ENCODE measurements around the gene DUSP11. TPM values are rescaled to one million over a fixed set of nuclear protein-coding genes. Genes with fewer than 3 reads are reported as not detected.
"Not testable (repeated sequence)": the region's sequence is repeated elsewhere in the genome, so short reads cannot be mapped to it uniquely, and the experiment has no call there.

DUSP11 gene
- polyA plus RNA-seq, 3 donors: 6.9 to 17.1 (median 13.3) TPM

DNA sequence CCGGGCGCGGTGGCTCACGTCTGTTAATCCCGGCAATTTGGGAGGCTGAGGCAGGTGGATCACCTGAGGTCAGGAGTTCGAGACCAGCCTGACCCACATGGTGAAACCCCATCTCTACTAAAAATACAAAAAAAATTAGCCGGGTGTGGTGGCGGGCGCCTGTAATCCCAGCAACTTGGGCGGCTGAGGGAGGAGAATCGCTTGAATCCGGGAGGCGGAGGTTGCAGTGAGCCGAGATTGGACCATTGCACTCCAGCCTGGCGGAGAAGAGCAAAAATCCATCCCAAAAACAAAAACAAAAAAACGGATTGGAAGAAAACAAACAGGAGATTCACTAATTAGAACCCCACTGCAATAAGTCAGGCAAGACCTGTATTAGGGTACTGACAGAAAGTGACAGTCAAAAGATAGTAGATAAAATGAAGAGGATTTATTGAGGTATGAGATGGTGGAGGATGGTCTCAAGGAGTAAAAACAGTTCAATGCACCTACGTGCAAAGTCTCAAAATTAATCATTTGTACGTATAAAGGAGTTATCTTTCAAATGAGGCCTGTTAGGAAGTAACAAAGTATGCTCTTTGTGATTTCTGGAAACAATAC, 936 bp downstream of the DUSP11 start:
- H3K27ac ChIP-seq (ENCODE audit: low read depth, low read length): not testable (repeated sequence)
- 69 to 76% (median 71%) methylated on average over 18 of the region's 18 CpGs for WGBS, 3 donors

DNA sequence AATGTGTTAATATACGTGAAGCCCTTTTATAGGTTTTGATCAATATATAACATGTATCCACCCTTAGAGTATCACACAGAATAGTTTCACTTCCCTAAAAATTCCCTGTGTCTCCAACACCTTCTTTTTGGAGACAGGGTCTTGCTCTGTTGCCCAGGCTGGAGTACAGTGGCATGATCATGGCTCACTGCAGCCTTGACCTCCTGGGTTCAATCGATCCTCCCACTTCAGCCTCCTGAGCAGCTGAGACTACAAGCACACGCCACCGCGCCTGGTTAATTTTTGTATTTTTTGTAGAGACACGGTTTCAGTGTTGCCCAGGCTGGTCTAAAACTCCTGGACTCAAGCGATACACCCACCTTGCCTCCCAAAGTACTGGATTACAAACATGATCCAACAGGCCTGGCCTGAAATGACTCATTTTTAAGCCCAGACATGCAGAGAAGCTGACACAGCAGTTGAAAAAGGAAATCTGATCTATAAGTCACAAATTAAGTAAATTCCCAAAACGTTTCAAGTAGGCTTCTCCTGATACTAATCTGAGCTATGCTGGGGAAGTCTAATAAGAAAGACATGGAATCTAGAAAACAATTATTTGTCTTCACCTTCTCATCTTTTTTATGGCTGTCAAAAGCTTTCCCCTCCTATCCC, 2.9 kb downstream of the DUSP11 start:
- 86 to 92% (median 86%) methylated on average over 8 of the region's 8 CpGs for WGBS, 3 donors
- no peak overlapping the region for H3K27ac ChIP-seq (ENCODE audit: low read depth, low read length)

DNA sequence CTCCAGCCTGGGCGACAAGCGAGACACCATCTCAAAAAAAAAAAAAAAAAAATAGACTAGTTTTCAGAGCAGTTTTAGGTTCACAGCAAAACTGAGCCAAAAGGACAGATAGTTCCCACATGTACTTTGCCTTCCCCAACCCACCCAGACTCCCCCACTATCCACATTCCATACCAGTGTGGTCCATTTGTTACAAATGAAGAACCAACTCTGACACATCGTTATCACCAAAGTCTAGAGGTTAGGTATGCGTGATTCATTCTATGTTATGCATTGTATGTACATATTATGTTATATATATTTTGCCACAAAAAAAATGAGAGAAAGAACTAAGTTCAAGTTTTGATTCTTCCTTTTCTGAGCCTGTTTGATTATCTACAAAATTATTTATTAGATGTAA, 3.5 kb downstream of the DUSP11 start:
- no peak overlapping the region for H3K27ac ChIP-seq (ENCODE audit: low read depth, low read length)
- 86 to 98% (median 94%) methylated on average over 4 of the region's 4 CpGs for WGBS, 3 donors

DNA sequence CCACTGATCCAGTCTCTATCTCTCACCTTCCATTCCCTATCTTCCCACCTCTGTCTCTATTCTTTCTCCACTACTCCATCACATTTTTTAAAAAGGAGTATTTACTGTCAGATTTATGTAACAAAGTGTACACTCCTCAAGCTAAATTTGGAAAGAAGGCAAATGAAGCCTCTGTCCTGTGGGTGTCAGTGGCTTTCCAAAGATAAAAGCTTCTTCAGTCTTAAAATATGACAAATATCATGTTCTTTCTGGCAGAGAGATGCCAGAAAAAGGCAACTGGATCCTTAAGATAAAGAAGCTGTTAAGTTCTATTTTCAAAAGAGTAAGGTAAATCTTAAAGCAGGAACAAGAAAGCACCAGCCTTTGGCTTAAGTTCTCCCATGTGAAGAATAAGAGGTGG, 7.1 kb downstream of the DUSP11 start:
- no peak overlapping the region for H3K27ac ChIP-seq (ENCODE audit: low read depth, low read length)

DNA sequence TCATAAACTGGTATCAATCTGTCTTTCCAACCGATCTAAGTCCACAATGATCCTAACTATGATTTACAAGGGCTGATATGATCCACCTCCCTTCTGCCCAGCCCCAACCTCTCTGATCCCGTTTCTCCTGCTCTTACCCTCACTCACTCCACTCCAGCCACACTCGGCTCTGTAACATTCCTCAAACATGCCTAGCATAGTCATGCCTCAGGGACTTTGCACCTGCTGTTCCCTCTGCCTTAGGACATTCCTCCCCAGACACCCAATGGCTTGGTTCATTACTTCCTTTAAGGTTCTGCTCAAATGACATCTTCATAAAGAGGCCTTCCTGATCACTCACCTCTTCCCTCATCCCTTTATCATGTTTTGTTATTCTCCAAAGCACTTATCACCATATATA, 9.2 kb downstream of the DUSP11 start:
- 91 to 95% (median 94%) methylated on average over 3 of the region's 3 CpGs for WGBS, 3 donors
- H3K27ac ChIP-seq (ENCODE audit: low read depth, low read length): no peak overlapping the region

DNA sequence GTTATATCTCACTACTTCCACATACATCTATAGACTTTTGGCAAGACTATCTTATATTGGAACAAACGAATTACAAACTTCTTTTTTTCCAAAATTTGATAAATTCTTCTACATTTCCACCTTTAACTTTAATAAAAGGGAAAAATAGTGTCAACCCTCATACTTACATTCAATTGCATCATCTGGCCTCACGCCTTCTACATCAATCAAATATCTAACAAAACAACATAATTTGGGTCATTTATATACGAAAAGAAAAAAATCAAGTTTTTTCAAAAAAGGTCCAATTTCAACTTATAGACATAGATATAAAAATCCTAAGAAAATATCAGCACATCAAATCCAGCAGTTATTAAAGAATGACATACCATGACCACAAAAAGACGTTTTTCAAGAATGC, 12.9 kb downstream of the DUSP11 start:
- WGBS, 3 donors: 91 to 93% (median 92%) methylated on average over 4 of the region's 4 CpGs

DNA sequence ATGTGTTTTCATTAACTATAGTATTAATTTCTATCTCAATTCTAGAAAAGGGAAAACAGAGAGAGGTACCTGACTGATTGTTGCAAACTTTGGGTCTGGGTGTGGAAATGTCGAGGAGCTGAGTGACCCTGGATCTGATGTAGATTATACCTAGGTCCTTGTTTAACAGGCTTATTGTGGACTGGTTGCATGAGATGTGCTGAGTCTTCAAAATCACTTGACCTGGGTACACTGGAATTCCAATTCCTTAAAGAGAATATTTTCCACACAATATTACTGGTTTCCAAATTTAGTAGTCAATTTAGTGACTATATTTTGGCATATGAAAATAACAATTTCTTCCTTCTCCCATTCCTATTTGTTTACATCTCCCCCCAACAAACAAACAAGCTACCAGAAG, 13.6 kb downstream of the DUSP11 start:
- no peak overlapping the region for H3K27ac ChIP-seq (ENCODE audit: low read depth, low read length)
- WGBS, 3 donors: 91 to 96% (median 92%) methylated on average over 1 of the region's 1 CpG

More for the DNA sequence above, 12.9 kb downstream of the DUSP11 start:
- no peak overlapping the region for H3K27ac ChIP-seq (ENCODE audit: low read depth, low read length)

DNA sequence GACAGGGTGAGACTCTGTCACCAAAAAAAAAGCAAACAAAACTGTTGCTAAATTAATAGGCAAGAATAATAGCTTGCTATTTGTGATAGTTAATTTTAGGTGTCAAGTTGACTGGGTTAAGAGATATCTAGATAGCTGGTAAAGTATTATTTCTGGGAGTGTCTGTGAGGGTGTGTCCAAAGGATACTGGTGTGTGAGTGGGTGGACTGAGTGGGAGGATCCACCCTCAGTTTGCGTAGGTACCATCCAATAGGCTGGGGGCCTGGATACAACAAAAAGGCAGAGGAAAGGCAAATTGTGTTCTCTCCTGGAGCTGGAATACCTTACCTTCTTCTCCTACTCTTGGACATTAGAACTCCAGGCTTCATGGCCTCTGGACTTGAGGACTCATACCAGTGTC, 15.0 kb downstream of the DUSP11 start:
- H3K27ac ChIP-seq (ENCODE audit: low read depth, low read length): no peak overlapping the region
- WGBS, 3 donors: 88 to 100% (median 100%) methylated on average over 1 of the region's 1 CpG

DNA sequence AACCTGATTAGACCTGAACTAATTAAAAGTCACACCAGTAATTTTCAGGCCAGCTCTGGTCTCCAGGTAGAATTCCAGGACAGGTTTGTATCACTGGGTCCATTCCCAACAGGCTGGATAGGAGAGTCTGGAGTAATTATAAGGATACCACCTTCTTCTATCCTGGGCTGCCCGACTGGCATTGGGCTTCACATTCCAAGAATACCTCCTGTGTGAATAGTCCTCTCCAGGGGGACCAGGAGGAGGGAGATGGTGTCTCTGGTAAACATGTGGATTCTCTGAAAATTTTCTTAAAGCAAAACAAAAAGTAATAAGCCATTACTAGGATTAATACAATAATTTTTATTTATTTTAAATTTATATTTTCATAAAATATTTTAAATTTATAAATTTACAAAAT, 17.3 kb downstream of the DUSP11 start:
- WGBS, 3 donors: 84 to 92% (median 89%) methylated on average over 1 of the region's 1 CpG
- no peak overlapping the region for H3K27ac ChIP-seq (ENCODE audit: low read depth, low read length)

DNA sequence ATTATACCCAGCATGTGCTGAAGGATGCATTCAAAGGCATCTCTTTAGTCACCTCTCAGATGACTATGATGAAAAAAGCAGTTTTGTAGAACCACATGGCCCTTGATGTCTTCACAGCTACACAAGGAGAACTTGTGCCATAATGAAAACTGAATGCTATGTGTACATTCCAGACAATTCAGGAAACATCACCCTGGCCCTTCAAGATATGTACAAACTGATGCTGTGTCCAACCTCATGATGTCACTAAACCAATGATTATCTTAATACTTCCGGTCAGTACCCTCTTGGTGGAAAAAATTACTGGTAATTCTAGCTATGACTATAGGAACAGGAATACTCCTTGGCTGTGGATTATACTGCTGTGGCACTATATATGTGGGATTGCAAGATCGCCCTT, 20.0 kb downstream of the DUSP11 start:
- H3K27ac ChIP-seq (ENCODE audit: low read depth, low read length): no peak overlapping the region

DNA sequence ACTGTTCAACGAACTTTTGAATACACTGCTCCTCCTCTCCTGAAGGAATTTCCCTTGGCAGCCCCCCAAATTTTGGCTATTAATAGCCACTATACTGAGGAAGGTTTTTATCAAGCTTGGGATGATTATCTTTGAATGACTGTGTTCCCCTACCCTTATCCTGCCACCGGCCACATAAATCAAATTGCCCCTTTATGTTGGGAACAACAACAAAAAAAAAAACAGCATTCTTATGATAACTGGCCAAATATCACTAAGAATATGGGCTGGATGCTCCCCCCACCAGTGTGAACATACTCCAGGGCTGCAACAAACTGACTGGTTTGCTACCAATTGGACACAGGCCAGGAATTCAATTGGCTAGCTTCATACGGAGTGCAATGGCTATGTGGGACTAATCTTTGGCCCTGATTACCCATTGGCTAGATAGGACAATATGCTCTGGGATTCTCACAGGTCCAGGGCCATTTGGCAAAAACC, 20.6 kb downstream of the DUSP11 start:
- H3K27ac ChIP-seq (ENCODE audit: low read depth, low read length): no peak overlapping the region
- 12 to 35% (median 25%) methylated on average over 3 of the region's 3 CpGs for WGBS, 3 donors

More for the DNA sequence above, 20.0 kb downstream of the DUSP11 start:
- WGBS, 3 donors: 96 to 97% (median 96%) methylated on average over 2 of the region's 2 CpGs

DNA sequence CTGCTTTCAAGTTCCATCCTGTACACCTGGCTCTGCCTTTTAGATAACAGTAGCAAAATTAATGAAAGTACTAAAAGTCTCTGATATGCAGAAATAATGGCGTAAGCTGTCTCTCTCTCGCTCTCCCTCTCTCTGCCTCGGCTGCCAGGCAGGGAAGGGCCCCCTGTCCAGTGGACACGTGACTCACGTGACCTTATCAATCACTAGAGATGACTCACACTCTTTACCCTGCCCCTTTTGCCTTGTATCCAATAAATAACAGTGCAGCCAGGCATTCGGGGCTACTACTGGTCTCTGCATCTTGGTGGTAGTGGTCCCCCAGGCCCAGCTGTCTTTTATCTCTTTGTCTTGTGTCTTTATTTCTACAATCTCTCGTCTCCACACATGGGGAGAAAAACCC, 25.6 kb downstream of the DUSP11 start:
- 87 to 98% (median 97%) methylated on average over 7 of the region's 7 CpGs for WGBS, 3 donors

DNA sequence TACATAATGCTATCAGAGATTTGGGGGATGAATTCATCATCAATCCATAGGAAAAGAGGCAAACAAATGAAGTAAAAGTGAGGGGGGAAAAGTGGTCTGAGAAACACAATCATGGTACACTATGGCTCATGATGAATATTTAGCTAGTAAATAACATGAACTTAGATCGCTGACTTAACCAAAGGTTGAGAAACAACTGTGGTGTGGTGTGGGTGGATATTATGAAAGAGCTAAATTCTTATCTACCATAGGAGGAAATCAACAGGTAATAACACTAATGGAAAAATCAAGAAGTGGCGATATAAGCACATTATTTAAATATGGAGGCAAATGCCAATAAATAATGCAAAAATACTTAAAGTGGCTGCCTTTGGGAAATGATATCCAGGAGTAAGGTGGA, 30.6 kb downstream of the DUSP11 start:
- no peak overlapping the region for H3K27ac ChIP-seq (ENCODE audit: low read depth, low read length)
- 73 to 93% (median 75%) methylated on average over 2 of the region's 2 CpGs for WGBS, 3 donors

More for the DNA sequence above, 25.6 kb downstream of the DUSP11 start:
- H3K27ac ChIP-seq (ENCODE audit: low read depth, low read length): not testable (repeated sequence)

DNA sequence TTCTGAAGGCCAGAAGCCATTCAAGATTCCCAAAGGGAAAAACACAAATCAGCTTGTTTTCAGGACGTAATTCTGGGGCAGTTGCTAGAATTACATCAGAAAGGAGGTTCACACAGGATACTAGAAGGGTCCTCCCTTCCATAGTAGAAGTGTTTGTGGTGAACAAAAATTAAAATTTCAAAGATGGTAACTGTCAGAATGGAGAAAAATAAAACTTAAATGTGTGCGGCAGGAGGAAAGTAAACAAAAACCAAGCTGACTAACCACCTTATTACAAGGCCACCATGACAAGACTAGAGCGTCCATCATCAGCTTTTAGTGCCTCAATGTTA, 33.1 kb downstream of the DUSP11 start:
- no peak overlapping the region for H3K27ac ChIP-seq (ENCODE audit: low read depth, low read length)
- 82 to 92% (median 86%) methylated on average over 3 of the region's 3 CpGs for WGBS, 3 donors

DNA sequence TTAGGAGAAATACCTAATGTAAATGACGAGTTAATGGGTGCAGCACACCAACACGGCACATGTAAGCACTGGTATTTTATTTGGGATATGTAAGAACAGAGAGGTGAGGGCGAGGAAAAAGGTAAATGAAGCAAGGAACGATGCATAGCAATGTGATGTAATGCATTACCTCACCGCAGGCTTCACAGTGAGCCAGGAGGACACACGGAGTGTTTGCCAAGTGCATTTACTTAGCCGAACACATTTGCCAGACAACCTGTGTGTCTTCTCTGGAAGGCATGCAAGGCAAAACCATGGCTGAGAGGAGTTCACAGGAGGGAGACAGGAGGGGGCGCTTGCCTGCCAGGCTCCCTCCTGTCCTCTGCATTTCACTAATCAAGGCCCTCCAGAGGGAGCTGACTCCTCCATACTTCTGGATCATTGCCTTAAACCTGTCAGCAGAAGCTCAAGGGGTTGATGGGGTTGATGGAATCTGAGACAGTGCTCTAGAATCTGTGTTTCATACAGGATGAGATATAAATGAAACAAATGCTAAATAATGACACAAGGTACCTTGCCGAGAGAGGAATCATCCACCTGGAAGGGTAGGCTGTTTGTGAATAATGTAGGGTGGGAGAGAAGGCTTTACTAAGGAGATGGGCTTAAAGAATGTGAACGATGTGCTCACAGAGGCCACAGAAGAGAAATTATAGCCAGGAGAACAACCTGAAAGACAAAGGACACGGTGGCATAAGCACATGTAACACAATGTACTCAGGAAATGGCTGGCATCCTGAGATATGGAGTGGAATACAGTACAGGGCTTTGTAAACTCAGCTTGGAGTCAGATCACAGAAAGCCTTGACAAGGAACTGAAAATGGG, 33.7 kb downstream of the DUSP11 start:
- WGBS, 3 donors: 81 to 93% (median 85%) methylated on average over 11 of the region's 11 CpGs
- no peak overlapping the region for H3K27ac ChIP-seq (ENCODE audit: low read depth, low read length)

DNA sequence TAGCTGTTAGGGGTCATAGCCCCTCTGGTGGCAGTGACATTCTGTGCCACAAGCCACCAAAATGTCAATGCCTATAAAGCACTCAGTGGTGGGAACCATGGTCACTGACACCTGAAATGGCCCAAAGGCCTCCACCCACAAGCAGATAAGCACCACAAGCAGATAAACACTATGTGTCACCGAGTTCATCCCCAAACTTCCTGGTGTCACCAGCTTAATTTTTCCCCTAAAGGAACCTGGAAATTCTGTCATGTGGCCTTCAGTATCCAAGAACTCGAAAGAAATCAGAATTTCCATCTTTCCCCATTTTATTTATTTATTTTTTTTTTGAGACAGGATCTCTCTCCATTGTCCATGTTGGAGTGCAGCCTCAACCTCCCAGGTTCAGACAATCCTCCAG, 39.1 kb downstream of the DUSP11 start:
- 80 to 89% (median 83%) methylated on average over 2 of the region's 2 CpGs for WGBS, 3 donors

DNA sequence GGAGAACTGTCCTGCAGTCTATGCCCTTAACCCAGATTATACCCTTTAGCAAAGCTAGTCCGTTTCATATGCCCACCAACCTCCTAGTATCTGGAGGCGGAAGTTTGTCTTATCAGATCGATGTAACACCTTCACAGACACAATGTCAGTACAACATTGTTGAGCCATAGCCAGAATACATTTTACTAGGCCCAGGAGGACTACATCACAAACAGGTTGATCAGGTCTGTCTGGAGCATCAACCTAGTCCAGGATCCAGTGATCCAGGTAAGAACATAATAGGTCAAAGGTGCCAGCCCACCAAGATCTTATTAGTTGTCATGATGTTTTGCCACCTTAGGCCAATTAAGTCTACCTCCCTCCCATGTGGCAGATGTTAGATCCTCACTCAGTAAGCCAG, 40.8 kb downstream of the DUSP11 start:
- WGBS, 3 donors: 95 to 98% (median 96%) methylated on average over 3 of the region's 3 CpGs
- no peak overlapping the region for H3K27ac ChIP-seq (ENCODE audit: low read depth, low read length)

More for the DNA sequence above, 39.1 kb downstream of the DUSP11 start:
- H3K27ac ChIP-seq (ENCODE audit: low read depth, low read length): no peak overlapping the region

DNA sequence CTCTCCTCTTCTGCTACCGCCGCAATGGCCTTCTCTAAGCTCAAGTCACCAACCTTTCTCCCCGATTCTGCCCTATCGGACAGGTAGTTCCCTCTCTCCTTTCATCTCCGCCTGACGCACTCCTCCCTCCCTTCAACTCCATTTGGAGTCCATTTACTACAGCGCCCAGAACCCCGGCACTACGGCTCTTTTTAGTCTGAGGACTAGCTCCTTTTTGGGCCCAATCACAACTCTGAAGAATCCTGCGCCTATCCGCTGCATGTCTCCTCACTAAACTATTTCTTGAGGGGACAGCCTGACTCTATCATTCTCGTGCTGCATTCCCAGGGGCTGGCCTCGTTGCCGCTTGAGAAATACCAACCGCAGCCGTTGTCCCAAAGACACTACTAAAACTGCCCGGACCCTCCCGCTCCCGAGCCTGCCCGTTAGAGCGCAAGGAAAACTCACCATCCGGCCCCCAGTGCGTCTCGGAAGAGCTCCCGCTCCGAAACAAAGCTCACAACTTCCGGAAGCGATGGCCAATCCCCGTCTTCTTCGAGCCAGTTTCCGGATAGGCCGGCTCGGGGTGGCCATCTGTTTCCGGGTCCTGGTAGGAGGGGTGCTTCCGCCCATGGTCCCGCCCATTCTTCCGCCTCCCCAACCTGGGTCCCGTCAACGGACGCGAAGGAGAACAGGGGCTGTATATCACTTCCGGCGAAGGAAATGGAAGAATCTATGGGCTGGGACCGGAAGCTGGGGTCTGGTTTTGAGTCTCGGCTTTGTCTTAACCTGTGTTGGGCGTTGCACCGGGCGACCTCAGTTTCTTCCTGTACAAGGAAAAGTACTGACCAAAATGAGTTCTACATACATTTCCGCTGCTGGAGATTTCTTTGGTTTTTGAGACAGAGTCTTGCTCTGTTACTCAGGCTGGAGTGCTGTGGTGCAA, 42.8 kb downstream of the DUSP11 start, which contains the start of gene TPRKB:
Gene TPRKB (minus strand): TSS at position 491 of the 925 bp plus-strand sequence. CDS start 2,776 bp downstream, outside the sequence.
- peak within 1 kb of the TSS; percentile 38 for H3K27ac ChIP-seq (ENCODE audit: low read depth, low read length)
- 1% methylated on average over 49 of the region's 49 CpGs for WGBS, 3 donors

All from adipose tissue (tissue), 3 donors.